NCI-H146 treated with DMSO at 0.1 percent for 48 hours (cell line): ENCODE data around the gene ZNF341.

Source experiments
- DNase-seq: peaks from one replicate; lab custom pipeline; 2025; ENCODE audit not compliant: unreplicated experiment; lab: John Stamatoyannopoulos, UW

Gene ZNF341

GRCh38 chr20:33839591-33839990 lies 107.8 kb downstream of the ZNF341 start:
- DNase-seq: no peak

- DNase-seq: no peak
Observed at GRCh38 chr20:33840160-33840559, 108.4 kb downstream of the ZNF341 start.

- no peak for DNase-seq
Observed at GRCh38 chr20:33840759-33841435, 109.1 kb downstream of the ZNF341 start.

- no peak for DNase-seq
Observed at GRCh38 chr20:33841436-33841799, 109.6 kb downstream of the ZNF341 start.
